Islet precursor cell (in vitro differentiated cells): ENCODE measurements around the gene PCDH15.

Experiments used
- DNase-seq: peaks from one replicate; pipeline ENCODE4 v3.0.0-alpha.2; 2018

Gene PCDH15

GRCh38 chr10:54800741-54801421, at the start of gene PCDH15:
Gene PCDH15, minus strand, starts transcription at chr10:54801231. Its CDS starts 136,969 bp downstream, at chr10:54664262.
- peak; percentile 77 for DNase-seq

- no peak for DNase-seq
Observed at GRCh38 chr10:54843932-54844331, 42.9 kb upstream of the PCDH15 start.

GRCh38 chr10:54843085-54843646, 42.1 kb upstream of the PCDH15 start:
- DNase-seq: no peak

- DNase-seq: no peak
Observed at GRCh38 chr10:54837479-54837878, 36.4 kb upstream of the PCDH15 start.

GRCh38 chr10:54833029-54833428, 32.0 kb upstream of the PCDH15 start:
- no peak for DNase-seq

- DNase-seq: no peak
Observed at GRCh38 chr10:54826994-54827560, 26.0 kb upstream of the PCDH15 start.

GRCh38 chr10:54815583-54815982, 14.6 kb upstream of the PCDH15 start:
- no peak for DNase-seq

- DNase-seq: no peak
Observed at GRCh38 chr10:54808186-54808935, 7.3 kb upstream of the PCDH15 start.

GRCh38 chr10:54799506-54799905, 1.5 kb downstream of the PCDH15 start:
- no peak for DNase-seq

- no peak for DNase-seq
Observed at GRCh38 chr10:54797636-54798321, 3.3 kb downstream of the PCDH15 start.

- DNase-seq: no peak
Observed at GRCh38 chr10:54796881-54797280, 4.2 kb downstream of the PCDH15 start.

GRCh38 chr10:54776622-54777021, 24.4 kb downstream of the PCDH15 start:
- no peak for DNase-seq

- DNase-seq: no peak
Observed at GRCh38 chr10:54772468-54773122, 28.4 kb downstream of the PCDH15 start.

GRCh38 chr10:54769051-54769450, 32.0 kb downstream of the PCDH15 start:
- DNase-seq: no peak

GRCh38 chr10:54758791-54759190, 42.2 kb downstream of the PCDH15 start:
- peak; percentile 54 for DNase-seq

GRCh38 chr10:54749623-54750022, 51.4 kb downstream of the PCDH15 start:
- no peak for DNase-seq

- DNase-seq: no peak
Observed at GRCh38 chr10:54745436-54745835, 55.6 kb downstream of the PCDH15 start.

GRCh38 chr10:54742416-54742815, 58.6 kb downstream of the PCDH15 start:
- no peak for DNase-seq

GRCh38 chr10:54728511-54728910, 72.5 kb downstream of the PCDH15 start:
- DNase-seq: no peak

GRCh38 chr10:54722075-54722474, 79.0 kb downstream of the PCDH15 start:
- no peak for DNase-seq

- DNase-seq: no peak
Observed at GRCh38 chr10:54710918-54711317, 90.1 kb downstream of the PCDH15 start.

- no peak for DNase-seq
Observed at GRCh38 chr10:54708591-54708990, 92.4 kb downstream of the PCDH15 start.

- DNase-seq: no peak
Observed at GRCh38 chr10:54708021-54708420, 93.0 kb downstream of the PCDH15 start.
